H1 (cell line): Measurements from ENCODE around the gene C10orf95.

Experiments used
- EP300 ChIP-seq, 2 experiments: IDR thresholded peaks; 1 replicate in 1 of 2; 2 replicates in 1 of 2; pipeline ENCODE4 v1.6.1; 2011 to 2012; ENCODE audit warnings: low read depth in 2 of 2, low read length in 2 of 2, mild to moderate bottlenecking in 2 of 2, borderline replicate concordance in 1 of 2, inconsistent platforms in 1 of 2, moderate library complexity in 1 of 2
- GABPA ChIP-seq: IDR thresholded peaks from 2 replicates; pipeline ENCODE4 v1.6.1; 2011; ENCODE audit warnings: mild to moderate bottlenecking, low read length, moderate library complexity, borderline replicate concordance; ENCODE audit not compliant: insufficient read depth
- HDAC2 ChIP-seq, 2 experiments: fragments of 300-600 bp in 1 of 2; sonication (generic) in 1 of 2; IDR thresholded peaks; 2 replicates each; pipeline ENCODE4 v1.6.1; 2011 to 2012; ENCODE audit warnings: low read depth in 2 of 2, low read length in 2 of 2, mild to moderate bottlenecking in 2 of 2, moderate library complexity in 2 of 2, borderline replicate concordance in 1 of 2, inconsistent platforms in 1 of 2
- JUN ChIP-seq: IDR thresholded peaks from 2 replicates; pipeline ENCODE4 v1.6.1; 2011; ENCODE audit warnings: low read depth, mild to moderate bottlenecking, improper control_type of control experiment, low read length
- MAFK ChIP-seq: IDR thresholded peaks from 2 replicates; pipeline ENCODE4 v1.6.1; 2012; ENCODE audit warnings: low read depth, mild to moderate bottlenecking, improper control_type of control experiment, low read length
- POLR2A ChIP-seq, 2 experiments: IDR thresholded peaks; 1 replicate in 1 of 2; 2 replicates in 1 of 2; pipeline ENCODE4 v1.6.1; 2011; ENCODE audit warnings: low read depth in 2 of 2, low read length in 2 of 2, mild to moderate bottlenecking in 2 of 2; ENCODE audit errors: control extremely low read depth in 1 of 2
- POLR2AphosphoS5 ChIP-seq: IDR thresholded peaks from 2 replicates; pipeline ENCODE4 v1.6.1; 2011; ENCODE audit warnings: low read depth, low read length
- SP1 ChIP-seq: IDR thresholded peaks from 2 replicates; pipeline ENCODE4 v1.6.1; 2011; ENCODE audit warnings: low read depth, low read length
- SP2 ChIP-seq: IDR thresholded peaks from 2 replicates; pipeline ENCODE4 v1.6.1; 2012; ENCODE audit warnings: mild to moderate bottlenecking, low read length, inconsistent platforms
- SRF ChIP-seq: IDR thresholded peaks from 2 replicates; pipeline ENCODE4 v1.6.1; 2011; ENCODE audit warnings: mild to moderate bottlenecking, low read depth, low read length, moderate library complexity
- SUZ12 ChIP-seq: fragments of 200-600 bp; sonication (generic); IDR thresholded peaks from 2 replicates; pipeline ENCODE4 v1.6.1; 2012; ENCODE audit warnings: mild to moderate bottlenecking, inconsistent platforms, low read length, moderate library complexity, mixed read lengths
- TF ChIP-seq, protein P1 (sequence below), 3 experiments: IDR thresholded peaks; 1 replicate in 2 of 3; 2 replicates in 1 of 3; pipeline versions ENCODE4 v1.5.1 to v1.6.1; 2011; ENCODE audit warnings: low read length in 3 of 3, mild to moderate bottlenecking in 3 of 3, inconsistent platforms in 2 of 3, low read depth in 1 of 3, moderate library complexity in 1 of 3; ENCODE audit not compliant: insufficient read depth in 1 of 3; ENCODE audit errors: control extremely low read depth in 1 of 3
- TF ChIP-seq, protein P2 (sequence below): IDR thresholded peaks from 2 replicates; pipeline ENCODE4 v1.6.1; 2011; ENCODE audit warnings: low read depth, mild to moderate bottlenecking, low read length; ENCODE audit not compliant: insufficient read depth

GRCh38 chr10:102429468-102429867 lies 21.9 kb downstream of the C10orf95 start:
- TF ChIP-seq, protein P1, sequence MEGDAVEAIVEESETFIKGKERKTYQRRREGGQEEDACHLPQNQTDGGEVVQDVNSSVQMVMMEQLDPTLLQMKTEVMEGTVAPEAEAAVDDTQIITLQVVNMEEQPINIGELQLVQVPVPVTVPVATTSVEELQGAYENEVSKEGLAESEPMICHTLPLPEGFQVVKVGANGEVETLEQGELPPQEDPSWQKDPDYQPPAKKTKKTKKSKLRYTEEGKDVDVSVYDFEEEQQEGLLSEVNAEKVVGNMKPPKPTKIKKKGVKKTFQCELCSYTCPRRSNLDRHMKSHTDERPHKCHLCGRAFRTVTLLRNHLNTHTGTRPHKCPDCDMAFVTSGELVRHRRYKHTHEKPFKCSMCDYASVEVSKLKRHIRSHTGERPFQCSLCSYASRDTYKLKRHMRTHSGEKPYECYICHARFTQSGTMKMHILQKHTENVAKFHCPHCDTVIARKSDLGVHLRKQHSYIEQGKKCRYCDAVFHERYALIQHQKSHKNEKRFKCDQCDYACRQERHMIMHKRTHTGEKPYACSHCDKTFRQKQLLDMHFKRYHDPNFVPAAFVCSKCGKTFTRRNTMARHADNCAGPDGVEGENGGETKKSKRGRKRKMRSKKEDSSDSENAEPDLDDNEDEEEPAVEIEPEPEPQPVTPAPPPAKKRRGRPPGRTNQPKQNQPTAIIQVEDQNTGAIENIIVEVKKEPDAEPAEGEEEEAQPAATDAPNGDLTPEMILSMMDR (IDR thresholded peaks at IDR 0.05; ENCODE audit: control extremely low read depth in 1 of 3, insufficient read depth in 1 of 3, low read depth in 1 of 3, low read length in 3 of 3) = no peak
- no peak for TF ChIP-seq EP300 (IDR thresholded peaks at IDR 0.05; ENCODE audit: borderline replicate concordance in 1 of 2, low read depth in 2 of 2, low read length in 2 of 2)
- TF ChIP-seq SRF = no peak
- no peak for TF ChIP-seq POLR2AphosphoS5
- TF ChIP-seq, protein P2, sequence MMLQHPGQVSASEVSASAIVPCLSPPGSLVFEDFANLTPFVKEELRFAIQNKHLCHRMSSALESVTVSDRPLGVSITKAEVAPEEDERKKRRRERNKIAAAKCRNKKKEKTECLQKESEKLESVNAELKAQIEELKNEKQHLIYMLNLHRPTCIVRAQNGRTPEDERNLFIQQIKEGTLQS = no peak
- TF ChIP-seq POLR2A (IDR thresholded peaks at IDR 0.05; ENCODE audit: control extremely low read depth in 1 of 2, low read depth in 2 of 2, low read length in 2 of 2) = no peak
- no peak for TF ChIP-seq MAFK
- no peak for TF ChIP-seq GABPA
- TF ChIP-seq SUZ12 = no peak
- no peak for TF ChIP-seq SP1
- no peak for TF ChIP-seq SP2
- no peak for TF ChIP-seq JUN
- TF ChIP-seq HDAC2 (IDR thresholded peaks at IDR 0.05; ENCODE audit: borderline replicate concordance in 1 of 2, low read depth in 2 of 2, low read length in 2 of 2) = no peak
